ELF-1 (cell line): ENCODE results near the gene JPT1.
"Not testable (repeated sequence)": the region's sequence is repeated elsewhere in the genome, so short reads cannot be mapped to it uniquely, and the experiment has no call there.

Source experiments
- DNase-seq: peaks from one replicate; pipeline ENCODE4 v3.0.0-alpha.2; 2016; ENCODE audit warnings: low read depth, low spot score

JPT1 gene

DNA sequence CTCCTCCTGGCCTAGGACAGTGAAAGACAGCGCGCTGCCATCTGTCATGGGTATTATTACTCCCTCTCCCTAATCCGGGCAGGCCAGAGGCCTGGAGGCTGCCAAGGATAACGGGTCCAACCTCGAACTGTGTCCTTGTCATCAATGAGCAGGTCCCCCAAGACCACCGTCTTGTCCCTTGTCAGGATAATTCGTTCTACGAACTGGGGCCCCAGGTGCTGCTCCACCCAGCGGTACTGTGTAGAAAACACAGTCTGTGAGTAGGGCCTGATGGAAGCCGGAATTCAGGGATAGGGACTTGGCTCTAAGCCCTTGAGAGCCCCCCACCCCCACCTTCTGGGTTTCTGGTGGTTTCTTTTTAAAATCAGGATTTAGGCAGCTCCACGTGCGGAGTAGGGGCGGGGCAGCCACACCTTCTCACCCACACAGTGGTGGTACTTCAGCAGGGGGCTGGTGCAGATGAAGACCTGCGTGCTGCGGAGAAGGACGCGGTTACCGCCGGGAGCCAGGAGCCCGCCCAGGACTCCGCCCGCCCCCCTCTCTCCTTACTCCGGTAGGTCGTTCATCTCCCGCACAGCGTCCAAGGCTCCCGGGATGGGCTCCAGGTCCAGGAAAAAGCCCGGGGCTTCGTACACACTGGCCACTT, 23.6 kb downstream of the JPT1 start:
- DNase-seq, result peak; percentile 84

GRCh38 chr17:75130059-75130631, 24.2 kb downstream of the JPT1 start:
- no peak for DNase-seq

DNA sequence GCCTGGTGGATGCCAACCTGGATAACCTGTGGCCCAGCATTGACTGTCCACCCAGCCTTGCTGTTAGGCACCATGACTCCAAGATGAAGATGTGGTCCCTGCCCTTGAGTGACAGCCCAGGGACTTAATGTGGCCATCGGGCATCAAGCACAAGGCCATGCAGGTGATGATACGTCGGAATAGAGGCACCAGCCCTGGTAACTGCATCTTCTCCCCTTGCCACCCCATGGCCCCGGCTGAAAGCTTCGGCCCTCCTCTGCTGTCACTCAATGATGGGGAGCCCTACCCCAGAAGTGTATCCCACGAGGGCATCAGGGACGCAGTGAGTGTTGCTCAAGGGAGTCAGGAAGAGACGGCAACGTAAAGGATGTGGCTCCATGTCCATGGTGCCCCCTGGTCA, 24.7 kb downstream of the JPT1 start:
- no peak for DNase-seq

DNA sequence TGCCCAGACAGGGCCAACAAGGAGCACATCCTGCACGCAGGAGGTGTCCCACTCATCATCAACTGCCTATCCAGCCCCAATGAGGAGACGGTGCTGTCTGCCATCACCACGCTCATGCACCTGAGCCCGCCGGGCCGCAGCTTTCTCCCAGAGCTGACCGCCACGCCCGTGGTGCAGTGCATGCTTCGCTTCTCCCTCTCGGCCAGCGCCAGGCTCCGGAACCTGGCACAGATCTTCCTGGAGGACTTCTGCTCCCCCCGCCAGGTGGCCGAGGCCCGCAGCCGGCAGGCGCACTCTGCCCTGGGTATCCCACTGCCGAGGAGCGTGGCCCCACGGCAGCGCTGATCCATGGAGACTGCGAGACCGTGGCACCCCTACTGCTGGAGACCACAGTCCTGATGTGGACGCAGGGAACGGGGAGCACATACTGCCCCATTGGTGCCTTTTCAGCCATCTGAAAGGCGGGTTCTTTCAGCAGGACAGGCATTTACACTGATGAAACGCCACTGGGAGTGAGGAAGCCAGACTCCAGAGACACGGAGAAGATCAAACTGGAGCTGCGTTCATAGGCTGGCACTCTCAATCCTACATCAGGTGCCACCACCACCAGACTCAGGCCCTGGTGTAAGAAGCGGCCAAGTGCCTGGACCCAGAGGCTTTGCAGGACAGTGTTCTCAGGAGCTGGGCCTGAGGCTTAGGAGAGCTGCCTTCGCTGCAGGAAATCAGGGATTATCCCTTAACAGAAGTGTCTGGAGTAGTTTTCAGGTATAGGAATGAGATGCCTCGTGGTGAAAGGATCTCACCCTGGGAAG, 25.4 kb downstream of the JPT1 start:
- no peak for DNase-seq

GRCh38 chr17:75127936-75128335, 26.4 kb downstream of the JPT1 start:
- DNase-seq, result not testable (repeated sequence)

DNA sequence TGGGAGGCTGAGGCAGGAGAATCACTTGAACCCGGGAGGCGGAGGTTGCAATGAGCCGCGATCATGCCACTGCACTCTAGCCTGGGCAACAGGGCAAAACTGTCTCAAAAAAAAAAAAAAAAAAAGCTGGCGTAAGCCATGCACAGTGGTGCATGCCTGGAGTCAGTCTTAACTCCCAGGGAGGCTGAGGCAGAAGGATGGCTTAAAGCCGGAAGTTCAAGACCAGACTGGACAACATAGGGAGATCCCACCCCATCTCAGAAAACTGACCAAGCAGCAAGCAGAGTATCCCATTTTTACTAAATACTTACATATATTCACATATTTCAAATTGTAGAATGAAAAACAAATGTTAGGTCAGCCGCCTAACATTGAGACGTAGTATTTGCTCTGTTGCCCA, 27.4 kb downstream of the JPT1 start:
- DNase-seq, result no peak

DNA sequence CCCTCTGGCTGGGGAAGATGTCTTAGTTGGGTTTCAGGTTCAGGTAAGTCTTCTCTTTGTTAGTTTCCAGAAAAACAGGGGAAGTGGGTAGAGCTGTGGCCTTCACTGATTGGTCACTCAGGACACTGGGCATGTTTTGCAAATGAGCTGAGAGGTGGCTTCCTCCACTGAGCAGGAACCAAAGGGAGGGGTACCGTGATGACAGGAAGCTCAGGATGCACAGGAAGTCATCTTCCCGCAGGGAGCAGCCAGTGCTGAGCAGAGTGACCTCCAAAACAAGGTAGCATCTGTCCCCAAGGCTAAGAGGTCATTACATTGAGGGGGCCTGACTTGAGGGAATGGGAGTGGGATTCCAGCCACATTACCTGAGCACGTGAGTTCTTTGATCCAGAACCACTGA, 28.3 kb downstream of the JPT1 start:
- DNase-seq, result no peak

DNA sequence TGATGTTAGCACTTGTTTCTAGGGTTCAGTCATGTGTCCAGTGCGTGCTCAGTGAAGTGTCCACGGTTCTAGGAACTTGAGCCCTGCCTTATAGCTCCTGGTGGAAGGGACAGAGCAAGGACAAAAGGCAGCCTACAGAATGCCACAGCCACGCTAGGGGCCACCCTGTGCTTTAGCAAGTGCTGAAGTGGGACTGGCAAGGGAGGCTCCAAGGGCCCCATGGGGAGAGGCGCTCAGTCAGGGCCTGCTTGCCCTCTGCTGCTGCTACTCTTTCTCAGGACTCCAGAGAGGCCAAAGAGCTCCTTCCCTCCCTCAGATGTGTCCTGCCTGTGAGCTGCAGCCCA, 29.5 kb downstream of the JPT1 start:
- no peak for DNase-seq

GRCh38 chr17:75124041-75124818, 30.1 kb downstream of the JPT1 start:
- DNase-seq, result peak; percentile 35

GRCh38 chr17:75118307-75118706, 36.0 kb downstream of the JPT1 start:
- no peak for DNase-seq

DNA sequence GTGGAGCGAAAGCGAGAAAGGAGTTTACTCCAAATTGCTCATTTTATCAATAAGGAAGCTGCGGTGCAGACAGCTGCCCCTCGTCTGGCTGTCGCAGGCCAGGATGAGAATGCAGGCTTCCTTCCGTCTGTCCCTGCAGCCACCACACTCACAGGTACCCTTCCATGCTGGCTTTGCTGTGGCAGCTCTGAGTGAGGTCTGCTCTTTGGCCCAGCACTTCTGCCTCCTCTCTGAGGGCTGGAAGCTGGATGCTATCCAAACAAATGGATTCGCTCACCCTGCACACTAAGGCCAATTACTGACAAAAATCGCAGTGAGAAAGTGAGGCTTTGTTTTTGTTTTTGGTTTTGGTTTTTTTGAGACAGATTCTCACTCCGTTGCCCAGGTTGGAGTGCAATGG, 37.6 kb downstream of the JPT1 start:
- DNase-seq, result no peak

DNA sequence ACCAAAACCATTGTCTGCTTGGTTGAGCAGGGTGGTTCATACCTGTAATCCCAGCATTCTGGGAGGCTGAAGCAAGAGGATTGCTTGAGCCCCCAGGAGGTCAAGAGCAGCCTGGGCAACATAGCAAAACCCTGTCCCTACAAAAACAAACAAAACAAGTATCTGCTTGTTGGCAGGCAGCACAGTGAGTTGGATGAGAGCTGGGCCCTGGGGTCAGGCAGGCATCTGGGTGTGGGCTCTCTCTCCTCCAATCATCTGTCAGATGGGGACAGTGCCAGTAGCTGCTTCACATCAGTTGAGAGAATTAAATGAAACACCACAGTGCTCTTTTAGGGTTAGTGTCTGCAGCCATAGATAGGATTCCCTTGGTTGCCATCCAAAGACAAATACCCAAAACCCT, 38.8 kb downstream of the JPT1 start:
- no peak for DNase-seq

- no peak for DNase-seq
Observed at GRCh38 chr17:75114552-75115314, 39.6 kb downstream of the JPT1 start.

GRCh38 chr17:75113798-75114551, 40.3 kb downstream of the JPT1 start:
- DNase-seq, result peak; percentile 95

GRCh38 chr17:75111777-75112335, 42.5 kb downstream of the JPT1 start:
- DNase-seq, result no peak

- peak; percentile 40 for DNase-seq
Observed at GRCh38 chr17:75110234-75110937, 43.9 kb downstream of the JPT1 start.

GRCh38 chr17:75109407-75110233, 44.7 kb downstream of the JPT1 start, which contains the start of gene ARMC7:
ARMC7 (plus strand) TSS chr17:75109969; CDS start chr17:75110289, 320 bp downstream.
- DNase-seq, result peak; percentile 92

DNA sequence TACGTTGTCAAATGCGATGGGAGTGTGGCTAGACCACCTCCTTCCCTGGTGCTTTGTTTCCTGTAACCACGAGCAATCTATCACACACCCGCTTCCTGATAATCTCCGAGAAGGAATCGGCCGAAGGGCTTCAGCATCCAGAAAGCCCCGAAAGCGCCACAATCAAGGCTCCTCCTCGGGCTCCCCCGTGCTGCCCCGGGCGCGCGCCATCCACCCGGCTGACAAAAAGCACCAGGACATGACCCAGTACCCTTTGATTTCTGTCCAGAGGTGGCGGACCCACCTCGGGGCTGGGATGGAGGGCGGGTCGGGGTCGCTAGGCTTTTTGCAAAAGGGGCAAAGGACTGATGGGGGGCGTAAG, 45.3 kb downstream of the JPT1 start:
- no peak for DNase-seq

- no peak for DNase-seq
Observed at GRCh38 chr17:75108193-75108592, 46.1 kb downstream of the JPT1 start.
